SK-N-SH treated with all-trans-retinoic acid at 6 μM for 48 hours (cell line): ENCODE measurements around the gene DHX34.
"Not testable (repeated sequence)": the region's sequence is repeated elsewhere in the genome, so short reads cannot be mapped to it uniquely, and the experiment has no call there.

Source experiments
- ATAC-seq: fragments of 200-7000 bp; cut with Tn5 transposase; 3 replicates; pipeline ENCODE4 v1.9.1; 2020; ENCODE audit warnings: mild to moderate bottlenecking, moderate library complexity
- ARNTL ChIP-seq: fragments of 450-650 bp; formaldehyde crosslinking; IDR thresholded peaks from 2 replicates; pipeline ENCODE4 v1.5.0; 2020; ENCODE audit warnings: low read depth, mild to moderate bottlenecking, moderate library complexity, borderline replicate concordance
- BACH2 ChIP-seq: fragments of 250-450 bp; sonication (Bioruptor Pico); IDR thresholded peaks from 2 replicates; pipeline ENCODE4 v1.9.0; 2021; ENCODE audit warnings: mild to moderate bottlenecking, borderline replicate concordance
- CREB5 ChIP-seq: fragments of 250-450 bp; sonication (Bioruptor Pico); IDR thresholded peaks from 2 replicates; pipeline ENCODE4 v1.5.1; 2020; ENCODE audit warnings: low read depth, mild to moderate bottlenecking, moderate library complexity
- ESRRG ChIP-seq: fragments of 250-450 bp; sonication (Bioruptor Pico); IDR thresholded peaks from 2 replicates; pipeline ENCODE4 v1.6.1; 2021; ENCODE audit warnings: mild to moderate bottlenecking
- GLIS3 ChIP-seq: fragments of 250-450 bp; sonication (Bioruptor Pico); IDR thresholded peaks from 2 replicates; pipeline ENCODE4 v1.5.0; 2020; ENCODE audit warnings: mild to moderate bottlenecking, moderate library complexity
- ISL1 ChIP-seq: fragments of 250-450 bp; sonication (Bioruptor Pico); IDR thresholded peaks from 2 replicates; pipeline ENCODE4 v2.1.2; 2022; ENCODE audit warnings: mild to moderate bottlenecking, moderate library complexity
- OSR1 ChIP-seq: fragments of 250-450 bp; sonication (Bioruptor Pico); IDR thresholded peaks from 2 replicates; pipeline ENCODE4 v1.8.0; 2022; ENCODE audit warnings: moderate library complexity, mild to moderate bottlenecking, inconsistent platforms
- PATZ1 ChIP-seq: fragments of 250-450 bp; sonication (Bioruptor Pico); IDR thresholded peaks from 2 replicates; pipeline ENCODE4 v1.8.0; 2020; ENCODE audit warnings: mild to moderate bottlenecking, moderate library complexity, borderline replicate concordance
- PPARA ChIP-seq: fragments of 250-450 bp; sonication (Bioruptor Pico); IDR thresholded peaks from 2 replicates; pipeline ENCODE4 v1.5.0; 2020; ENCODE audit warnings: mild to moderate bottlenecking, borderline replicate concordance
- RARB ChIP-seq: fragments of 250-450 bp; sonication (Bioruptor Pico); IDR thresholded peaks from 2 replicates; pipeline ENCODE4 v1.8.0; 2021; ENCODE audit warnings: mild to moderate bottlenecking, moderate library complexity
- SNAI2 ChIP-seq: fragments of 250-450 bp; sonication (Bioruptor Pico); IDR thresholded peaks from 2 replicates; pipeline ENCODE4 v1.5.0; 2020; ENCODE audit warnings: mild to moderate bottlenecking, moderate library complexity
- TCF4 ChIP-seq: fragments of 250-450 bp; sonication (Bioruptor Pico); IDR thresholded peaks from 2 replicates; pipeline ENCODE4 v1.8.0; 2021; ENCODE audit warnings: mild to moderate bottlenecking, moderate library complexity, borderline replicate concordance
- TOX ChIP-seq: fragments of 250-450 bp; sonication (Bioruptor Pico); IDR thresholded peaks from 2 replicates; pipeline ENCODE4 v1.8.0; 2021; ENCODE audit warnings: mild to moderate bottlenecking, moderate library complexity, borderline replicate concordance
- ZC3H10 ChIP-seq: fragments of 250-450 bp; sonication (Bioruptor Pico); IDR thresholded peaks from 2 replicates; pipeline ENCODE4 v1.5.1; 2021; ENCODE audit warnings: mild to moderate bottlenecking, moderate library complexity
- ZFP3 ChIP-seq: fragments of 250-450 bp; sonication (Bioruptor Pico); IDR thresholded peaks from 2 replicates; pipeline ENCODE4 v1.5.0; 2020; ENCODE audit warnings: mild to moderate bottlenecking, moderate library complexity
- ZFP30 ChIP-seq: fragments of 450-650 bp; formaldehyde crosslinking; IDR thresholded peaks from 2 replicates; pipeline ENCODE4 v1.5.0; 2022; ENCODE audit warnings: mild to moderate bottlenecking, moderate library complexity
- ZNF565 ChIP-seq: fragments of 450-650 bp; formaldehyde crosslinking; conservative IDR thresholded peaks from 2 replicates; pipeline ENCODE4 v1.5.0; 2020; ENCODE audit warnings: low read depth, mild to moderate bottlenecking, moderate library complexity
- ZNF70 ChIP-seq: fragments of 450-650 bp; formaldehyde crosslinking; IDR thresholded peaks from 2 replicates; pipeline ENCODE4 v1.5.0; 2020; ENCODE audit warnings: mild to moderate bottlenecking, moderate library complexity
- ZNF8 ChIP-seq: fragments of 450-650 bp; formaldehyde crosslinking; IDR thresholded peaks from 2 replicates; pipeline ENCODE4 v1.5.0; 2020; ENCODE audit warnings: mild to moderate bottlenecking, moderate library complexity
- TF ChIP-seq, protein P1 (sequence below): fragments of 250-450 bp; sonication (Bioruptor Pico); IDR thresholded peaks from 2 replicates; pipeline ENCODE4 v1.5.1; 2021; ENCODE audit warnings: mild to moderate bottlenecking, moderate library complexity
- TF ChIP-seq, protein P2 (sequence below): fragments of 250-450 bp; sonication (Bioruptor Pico); IDR thresholded peaks from 2 replicates; pipeline ENCODE4 v1.8.0; 2021; ENCODE audit warnings: low read depth, mild to moderate bottlenecking, moderate library complexity, borderline replicate concordance

Gene DHX34

GRCh38 chr19:47331490-47331889, 17.6 kb upstream of the DHX34 start:
- no peak for ATAC-seq
- TF ChIP-seq ZNF8, result no peak
- no peak for TF ChIP-seq ESRRG
- no peak for TF ChIP-seq BACH2 (CRISPR knock-in tag)
- TF ChIP-seq ZC3H10 (CRISPR knock-in tag), result no peak
- TF ChIP-seq TCF4 (CRISPR knock-in tag), result no peak
- no peak for TF ChIP-seq SNAI2 (CRISPR knock-in tag)
- no peak for TF ChIP-seq ZFP3 (CRISPR knock-in tag)
- no peak for TF ChIP-seq ZNF565 (CRISPR knock-in tag)
- no peak for TF ChIP-seq ISL1 (CRISPR knock-in tag)
- no peak for TF ChIP-seq ZFP30 (CRISPR knock-in tag)

DNA sequence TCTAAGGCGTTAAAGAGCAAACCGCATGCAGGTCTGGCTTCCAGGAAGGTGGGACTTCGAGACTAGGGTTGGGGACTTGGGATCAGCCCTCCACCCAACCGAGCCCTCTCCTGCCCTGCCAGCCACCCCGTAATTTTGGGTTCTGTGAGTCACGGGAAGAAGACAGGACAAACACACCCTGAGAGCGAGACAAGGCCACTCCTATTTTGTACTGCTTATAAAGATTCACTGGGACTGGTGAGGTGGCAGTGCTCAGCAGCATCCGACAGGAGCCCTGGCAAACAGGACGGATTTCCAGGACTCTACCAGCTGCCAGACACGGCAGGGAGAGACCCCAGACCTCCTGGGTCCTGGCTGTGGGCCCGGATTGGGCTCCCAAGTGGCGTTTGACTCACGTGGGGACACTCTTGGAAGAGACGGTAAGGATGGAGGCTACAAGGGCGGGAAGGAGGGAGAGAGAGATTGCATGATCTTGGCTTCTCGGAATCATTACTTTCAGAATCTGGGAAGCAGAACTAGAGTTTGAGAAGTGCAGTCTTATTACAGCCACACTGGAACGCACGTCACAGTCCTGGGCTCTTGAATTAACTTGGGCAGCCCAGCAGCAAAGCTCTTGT, 17.1 kb upstream of the DHX34 start, which contains the start of gene C5AR2:
Gene C5AR2, plus strand, starts transcription at position 245 of the 617 bp plus-strand sequence. CDS start 8,625 bp downstream, outside the sequence.
- ATAC-seq, result no peak; the same call in 2 of the 3 replicates

GRCh38 chr19:47336765-47337718, 12.1 kb upstream of the DHX34 start:
- ATAC-seq, result not testable (repeated sequence)

More for the DNA sequence above, 17.1 kb upstream of the DHX34 start, which contains the start of gene C5AR2:
- no peak for TF ChIP-seq ZNF70 (CRISPR knock-in tag)
- TF ChIP-seq TCF4 (CRISPR knock-in tag), result no peak
- TF ChIP-seq ZFP3 (CRISPR knock-in tag), result no peak
- TF ChIP-seq OSR1 (CRISPR knock-in tag), result no peak
- TF ChIP-seq, protein P1, sequence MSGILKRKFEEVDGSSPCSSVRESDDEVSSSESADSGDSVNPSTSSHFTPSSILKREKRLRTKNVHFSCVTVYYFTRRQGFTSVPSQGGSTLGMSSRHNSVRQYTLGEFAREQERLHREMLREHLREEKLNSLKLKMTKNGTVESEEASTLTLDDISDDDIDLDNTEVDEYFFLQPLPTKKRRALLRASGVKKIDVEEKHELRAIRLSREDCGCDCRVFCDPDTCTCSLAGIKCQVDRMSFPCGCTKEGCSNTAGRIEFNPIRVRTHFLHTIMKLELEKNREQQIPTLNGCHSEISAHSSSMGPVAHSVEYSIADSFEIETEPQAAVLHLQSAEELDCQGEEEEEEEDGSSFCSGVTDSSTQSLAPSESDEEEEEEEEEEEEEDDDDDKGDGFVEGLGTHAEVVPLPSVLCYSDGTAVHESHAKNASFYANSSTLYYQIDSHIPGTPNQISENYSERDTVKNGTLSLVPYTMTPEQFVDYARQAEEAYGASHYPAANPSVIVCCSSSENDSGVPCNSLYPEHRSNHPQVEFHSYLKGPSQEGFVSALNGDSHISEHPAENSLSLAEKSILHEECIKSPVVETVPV (CRISPR knock-in tag), result no peak
- no peak for TF ChIP-seq CREB5 (CRISPR knock-in tag)
- TF ChIP-seq, protein P2, sequence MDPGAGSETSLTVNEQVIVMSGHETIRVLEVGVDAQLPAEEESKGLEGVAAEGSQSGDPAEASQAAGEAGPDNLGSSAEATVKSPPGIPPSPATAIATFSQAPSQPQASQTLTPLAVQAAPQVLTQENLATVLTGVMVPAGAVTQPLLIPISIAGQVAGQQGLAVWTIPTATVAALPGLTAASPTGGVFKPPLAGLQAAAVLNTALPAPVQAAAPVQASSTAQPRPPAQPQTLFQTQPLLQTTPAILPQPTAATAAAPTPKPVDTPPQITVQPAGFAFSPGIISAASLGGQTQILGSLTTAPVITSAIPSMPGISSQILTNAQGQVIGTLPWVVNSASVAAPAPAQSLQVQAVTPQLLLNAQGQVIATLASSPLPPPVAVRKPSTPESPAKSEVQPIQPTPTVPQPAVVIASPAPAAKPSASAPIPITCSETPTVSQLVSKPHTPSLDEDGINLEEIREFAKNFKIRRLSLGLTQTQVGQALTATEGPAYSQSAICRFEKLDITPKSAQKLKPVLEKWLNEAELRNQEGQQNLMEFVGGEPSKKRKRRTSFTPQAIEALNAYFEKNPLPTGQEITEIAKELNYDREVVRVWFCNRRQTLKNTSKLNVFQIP, result no peak
- no peak for TF ChIP-seq GLIS3
- TF ChIP-seq ISL1 (CRISPR knock-in tag), result no peak
- no peak for TF ChIP-seq PPARA (CRISPR knock-in tag)
- no peak for TF ChIP-seq ZNF8
- TF ChIP-seq RARB, result no peak
- no peak for TF ChIP-seq ZFP30 (CRISPR knock-in tag)
- no peak for TF ChIP-seq BACH2 (CRISPR knock-in tag)
- no peak for TF ChIP-seq ZC3H10 (CRISPR knock-in tag)
- TF ChIP-seq PATZ1 (CRISPR knock-in tag), result no peak
- TF ChIP-seq SNAI2 (CRISPR knock-in tag), result no peak

DNA sequence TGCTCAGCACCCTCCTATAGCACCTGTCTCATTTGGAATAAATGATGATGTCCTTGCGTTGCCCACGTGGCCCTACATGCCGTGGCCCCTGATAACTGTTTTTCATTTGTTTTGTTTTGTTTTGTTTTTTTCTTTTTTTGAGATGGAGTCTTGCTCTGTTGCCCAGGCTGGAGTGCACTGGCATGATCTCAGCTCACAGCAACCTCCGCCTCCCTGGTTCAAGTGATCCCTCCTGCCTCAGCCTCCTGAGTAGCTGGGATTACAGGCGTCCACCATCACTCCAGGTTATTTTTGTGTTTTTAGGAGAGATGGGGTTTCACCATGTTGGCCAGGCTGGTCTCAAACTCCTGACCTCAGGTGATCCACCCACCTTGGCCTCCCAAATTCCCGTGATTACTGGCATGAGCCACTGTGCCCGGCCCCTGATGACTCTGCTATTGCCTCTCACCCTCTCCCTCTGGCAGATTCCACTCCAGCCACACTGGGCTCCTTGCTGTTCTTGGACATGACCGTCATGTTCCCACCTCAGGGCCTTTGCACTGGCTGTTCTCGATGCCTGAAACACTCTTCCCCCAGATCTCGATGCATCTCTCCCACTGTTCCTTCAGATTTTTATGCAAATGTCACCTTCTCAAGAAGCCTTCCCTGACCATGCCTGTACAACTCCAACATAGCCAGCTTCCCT, 9.8 kb upstream of the DHX34 start:
- no peak for ATAC-seq
- TF ChIP-seq ARNTL (CRISPR knock-in tag), result no peak
- no peak for TF ChIP-seq TOX (CRISPR knock-in tag)
- no peak for TF ChIP-seq ZNF8
